ENCODE data around the gene CYP24A1.

The CYP24A1 gene

DNA sequence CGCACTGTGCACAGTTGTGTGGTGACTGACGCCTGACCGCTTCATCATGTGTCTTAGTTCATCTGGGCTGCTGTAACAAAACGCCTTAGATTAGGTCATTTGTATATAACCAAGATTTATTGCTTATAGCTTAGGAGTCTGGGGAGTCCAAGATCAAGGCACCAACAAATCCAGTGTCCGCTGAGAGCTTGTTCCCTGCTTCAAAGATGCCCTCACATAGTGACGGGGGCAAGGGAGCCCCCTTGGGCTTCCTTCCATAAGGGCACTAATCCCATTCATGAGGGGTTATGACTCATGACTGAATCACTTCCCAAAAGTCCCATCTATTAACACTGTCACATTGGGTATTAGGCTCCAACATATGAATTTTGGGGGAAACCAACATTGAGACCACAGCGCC, 34.6 kb downstream of the CYP24A1 start:
- TF ChIP-seq CTCF (conservative IDR thresholded peaks at IDR 0.05) (no peak), ZFX (IDR thresholded peaks at IDR 0.05) (no peak)

DNA sequence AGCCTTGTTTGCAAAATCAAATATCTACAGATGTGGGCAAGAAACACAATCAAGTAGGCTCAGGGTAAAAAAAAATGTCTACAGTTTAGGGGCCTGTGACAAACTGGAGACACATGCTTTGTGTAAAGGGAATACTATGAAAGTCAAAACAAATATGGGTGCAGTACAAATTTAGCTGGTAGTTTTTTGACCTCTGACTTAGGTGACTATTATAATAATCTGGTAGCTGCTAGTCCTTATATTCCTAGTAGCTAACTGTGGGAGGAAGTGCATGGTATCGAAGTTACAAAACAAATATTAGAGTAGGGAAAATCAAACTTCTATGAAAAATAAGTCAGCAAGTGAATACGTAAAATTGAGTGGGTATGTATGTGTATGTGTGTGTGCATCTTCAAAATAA, 35.4 kb downstream of the CYP24A1 start:
- H3K27ac ChIP-seq = no peak overlapping the region
- TF ChIP-seq ZFX (IDR thresholded peaks at IDR 0.05) = no peak
- TF ChIP-seq CTCF (conservative IDR thresholded peaks at IDR 0.05) = no peak

More for the DNA sequence above, 34.6 kb downstream of the CYP24A1 start:
- H3K27ac ChIP-seq = no peak overlapping the region

DNA sequence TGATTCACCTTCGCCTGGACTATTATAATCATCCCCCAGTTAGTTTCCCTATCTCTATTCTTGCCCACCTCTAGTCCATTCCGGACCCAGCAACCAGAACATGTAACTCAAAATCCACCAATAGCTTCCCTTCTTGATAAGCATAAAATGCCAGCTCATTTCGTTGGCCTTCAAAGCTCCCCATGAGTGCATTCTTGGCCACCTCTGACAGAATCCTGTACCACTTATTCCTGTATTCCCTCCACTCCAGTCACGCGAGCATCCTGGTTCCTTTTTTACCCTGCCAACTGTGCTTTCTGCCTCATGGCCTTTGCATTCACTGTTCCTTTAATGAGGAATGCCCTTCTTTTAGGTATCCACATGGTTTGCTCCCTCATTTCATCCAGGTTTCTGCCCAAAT, 36.7 kb downstream of the CYP24A1 start:
- TF ChIP-seq ZFX (IDR thresholded peaks at IDR 0.05) (no peak), CTCF (conservative IDR thresholded peaks at IDR 0.05) (no peak)
- H3K27ac ChIP-seq = no peak overlapping the region

DNA sequence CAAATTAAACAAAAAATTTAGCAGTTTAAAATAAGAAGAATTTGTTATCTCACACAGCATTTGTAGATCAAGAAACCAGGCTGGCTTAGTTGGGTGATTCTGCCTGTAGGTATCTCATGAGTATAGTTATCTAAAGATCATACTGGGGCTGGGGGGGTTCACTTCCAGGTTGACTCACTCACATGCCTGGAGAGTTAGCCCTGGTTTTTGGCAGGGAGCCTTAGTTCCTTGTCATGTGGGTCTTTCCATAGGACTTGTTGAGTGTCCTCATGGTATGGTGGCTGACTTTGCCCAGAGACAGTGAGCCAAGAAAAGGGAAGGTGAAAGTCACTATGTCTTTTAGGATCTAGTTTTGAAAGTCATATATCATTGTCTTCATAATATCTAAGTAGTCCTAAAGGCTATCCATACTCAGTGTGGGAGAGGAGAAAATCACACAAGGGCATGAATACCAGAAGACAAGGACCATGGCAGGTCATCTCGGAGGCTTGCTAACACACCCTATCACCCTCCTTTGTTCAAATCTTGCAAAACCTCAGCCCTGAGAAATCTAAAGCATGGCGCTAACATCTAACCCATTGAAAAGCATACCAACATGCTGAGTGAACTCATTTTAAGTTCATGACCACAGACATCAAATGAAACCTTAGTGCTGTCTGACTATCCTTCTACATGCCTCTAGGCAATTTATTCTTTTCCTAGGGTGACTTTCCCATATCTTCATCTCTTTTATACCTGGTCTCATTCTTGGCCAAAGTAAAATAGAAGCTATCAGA, 39.2 kb downstream of the CYP24A1 start:
- no peak overlapping the region for H3K27ac ChIP-seq
- TF ChIP-seq ZFX (IDR thresholded peaks at IDR 0.05) (no peak), CTCF (conservative IDR thresholded peaks at IDR 0.05) (no peak)

DNA sequence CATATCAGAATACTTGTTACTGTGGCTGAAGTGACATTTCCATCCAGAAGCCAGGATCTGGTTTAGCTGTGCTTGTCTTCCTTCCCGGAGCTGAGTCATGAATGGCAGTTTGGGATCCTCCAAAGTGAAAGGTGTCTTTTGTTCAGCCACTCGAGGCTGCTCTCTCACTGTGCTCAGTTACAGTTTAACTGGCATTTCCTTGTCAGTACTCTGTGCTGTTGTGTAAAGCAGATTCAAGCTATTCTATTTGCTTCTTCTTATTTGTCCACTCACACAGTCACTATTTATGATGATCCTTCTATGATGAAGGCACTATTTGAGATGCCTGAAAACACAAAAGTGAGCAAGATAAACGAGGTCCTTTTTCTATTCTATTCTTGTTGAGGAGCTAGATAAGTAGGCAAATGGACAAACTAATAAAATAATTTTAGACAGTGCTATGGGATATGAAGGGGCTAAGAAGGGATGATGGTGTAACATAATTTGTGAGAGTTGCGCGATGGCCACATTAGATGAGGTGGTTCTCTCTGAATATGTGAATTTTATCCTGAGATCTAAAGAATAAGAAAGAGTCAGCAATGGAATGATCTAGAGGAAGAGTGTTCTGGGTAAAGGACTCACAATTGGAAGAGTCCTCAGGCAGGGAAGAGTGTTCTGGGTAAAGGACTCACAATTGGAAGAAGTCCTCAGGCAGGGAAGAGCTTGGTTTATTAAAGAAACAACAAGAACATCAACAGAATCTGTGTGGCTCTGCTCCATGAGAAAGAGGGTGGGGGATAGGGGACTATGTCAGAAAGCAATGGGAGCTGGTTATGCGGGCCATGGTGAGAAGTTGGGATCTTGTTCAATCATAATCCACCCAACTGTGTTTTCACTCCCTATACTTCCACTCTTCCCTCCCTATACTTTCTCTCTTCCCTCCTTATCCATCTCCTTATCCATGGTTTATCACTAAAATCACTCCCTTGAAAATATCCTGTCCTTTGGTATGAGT, 40.1 kb downstream of the CYP24A1 start:
- H3K27ac ChIP-seq = no peak overlapping the region
- no peak for TF ChIP-seq ZFX (IDR thresholded peaks at IDR 0.05)
- TF ChIP-seq CTCF (conservative IDR thresholded peaks at IDR 0.05) = no peak

DNA sequence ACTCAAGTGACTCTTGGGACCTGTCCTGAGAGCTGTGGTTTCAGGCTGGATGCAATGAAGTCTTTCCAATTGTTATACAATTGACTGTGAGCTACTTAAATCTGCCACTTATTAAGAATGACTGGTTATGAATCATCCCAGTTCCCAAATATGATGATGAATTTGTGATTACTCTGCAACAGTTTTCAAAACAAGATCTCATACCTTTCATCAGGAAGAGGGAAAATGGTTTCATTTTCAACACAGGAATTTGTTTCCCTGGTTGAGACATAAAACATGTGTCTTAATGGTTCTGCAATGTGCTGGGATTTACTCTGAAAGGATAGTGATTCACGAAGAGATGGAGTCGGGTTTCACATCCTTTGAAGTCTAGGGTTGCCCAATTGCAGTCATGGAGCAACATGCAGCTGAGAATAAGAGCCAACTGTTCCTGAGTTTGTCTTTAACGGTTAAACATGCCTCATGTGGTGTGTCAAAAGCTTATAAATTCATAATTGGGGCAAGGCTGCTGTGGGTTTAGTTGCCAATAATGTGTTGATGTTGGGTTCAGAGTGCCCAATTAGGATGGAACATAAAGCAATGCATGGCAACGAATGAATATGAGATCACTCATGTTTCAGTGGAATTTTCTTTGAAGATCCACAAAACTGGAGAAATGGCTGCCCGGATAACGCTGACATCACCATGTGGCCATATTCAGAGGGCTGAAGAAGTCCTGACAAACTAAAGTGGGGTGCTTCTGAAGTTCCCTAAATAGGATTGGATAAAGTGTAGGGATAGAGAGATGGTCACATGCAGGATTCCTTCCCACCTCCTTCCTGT, 41.0 kb downstream of the CYP24A1 start:
- TF ChIP-seq CTCF (conservative IDR thresholded peaks at IDR 0.05) (no peak), ZFX (IDR thresholded peaks at IDR 0.05) (no peak)
- no peak overlapping the region for H3K27ac ChIP-seq
